Right lobe of liver (tissue), 6 donors: ENCODE measurements around the gene SUN1. TPM values are rescaled to one million over a fixed set of nuclear protein-coding genes. Genes with fewer than 3 reads are reported as not detected.

Experiments
- ATAC-seq, 4 donors: fragments of 200-7000 bp; cut with Tn5 transposase; one replicate each; pipeline ENCODE4 v1.9.1; 2020; ENCODE audit warnings: mild to moderate bottlenecking in 4 of 4, moderate library complexity in 4 of 4
- DNase-seq, 3 donors: peaks; one replicate each; pipeline ENCODE4 v3.0.0-alpha.2; 2020
- H3K27ac ChIP-seq, 3 donors: fragments of 200-600 bp; one replicate each; pipeline ENCODE4 v1.8.0; 2022
- H3K27me3 ChIP-seq, 2 donors: fragments of 200-600 bp; one replicate each; pipeline ENCODE4 v1.8.0; 2022
- H3K36me3 ChIP-seq, 4 donors: fragments of 200-600 bp; sonication (generic) in 1 of 4; one replicate each; pipeline versions ENCODE4 v1.5.1 to v1.8.0; 2017 to 2022; ENCODE audit warnings: control low read depth in 1 of 4
- H3K4me1 ChIP-seq, 4 donors: fragments of 200-600 bp; sonication (generic) in 1 of 4; one replicate each; pipeline versions ENCODE4 v1.5.1 to v1.8.0; 2017 to 2022; ENCODE audit warnings: control low read depth in 1 of 4
- H3K4me3 ChIP-seq, 3 donors: fragments of 200-600 bp; one replicate each; pipeline ENCODE4 v1.8.0; 2022
- H3K9me3 ChIP-seq, 4 donors: fragments of 200-600 bp; sonication (generic) in 1 of 4; one replicate each; pipeline versions ENCODE4 v1.5.1 to v1.8.0; 2017 to 2022; ENCODE audit warnings: control low read depth in 1 of 4
- CTCF ChIP-seq, 4 donors: fragments of 200-600 bp in 3 of 4; fragments of 450-650 bp in 1 of 4; IDR thresholded peaks; one replicate each; pipeline versions ENCODE4 v1.5.1 to v1.8.0; 2016 to 2022; ENCODE audit warnings: antibody characterized with exemption in 4 of 4, mild to moderate bottlenecking in 2 of 4
- POLR2A ChIP-seq: fragments of 450-650 bp; IDR thresholded peaks from one replicate; pipeline ENCODE4 v1.6.1; 2017; ENCODE audit warnings: antibody characterized with exemption, mild to moderate bottlenecking
- WGBS: methylation state at CpG from one replicate; pipeline ENCODE4 v1.1.6; 2018; ENCODE audit warnings: low coverage, low lambda C conversion rate; ENCODE audit not compliant: insufficient coverage; ENCODE audit errors: missing lambda C conversion rate; 5-methylcytosine and 5-hydroxymethylcytosine counted together
- intact Hi-C, 2 donors: fragments of 100-400 bp; cut with DNase I; formaldehyde crosslinking; loops; one replicate each; pipeline versions ENCODE4 v1.11.2 to v1.14.1; 2022
- total RNA-seq, 6 experiments: library from RNA; depleted of rRNA in 2 of 6; stranded (reverse); fragments of >200 nt in 2 of 6; fragmentation: NEBNext Ultra II Directional in 3 of 6; extraction: Animal tissue kit (Norgen Biotek cat#: 25700) in 3 of 6; gene quantifications; one replicate each; pipeline versions ENCODE4 v1.1.0 to v1.2.4, GENCODE V29; 2016 to 2023
- donor health status: DM: no; HTN: yes; CAD: no.
- donor health status: DM: no; HTN: no; CAD: no.
- donor health status: DM: no; HTN: no; CAD: no.
- donor health status: DM: no; HTN: yes; CAD: no.
- donor health status: DM: no; HTN: yes; CAD: no.

SUN1 gene
- total RNA-seq, 6 experiments from 2014 or later = 33.4 to 54.0 (median 48.7) TPM

GRCh38 chr7:911791-912480, 79.7 kb downstream of the SUN1 start:
- no CpG with 5 or more reads among the region's 41 CpGs for WGBS
- no peaks in the 10 kb centered on the region for H3K27me3 ChIP-seq
- no peak for DNase-seq

DNA sequence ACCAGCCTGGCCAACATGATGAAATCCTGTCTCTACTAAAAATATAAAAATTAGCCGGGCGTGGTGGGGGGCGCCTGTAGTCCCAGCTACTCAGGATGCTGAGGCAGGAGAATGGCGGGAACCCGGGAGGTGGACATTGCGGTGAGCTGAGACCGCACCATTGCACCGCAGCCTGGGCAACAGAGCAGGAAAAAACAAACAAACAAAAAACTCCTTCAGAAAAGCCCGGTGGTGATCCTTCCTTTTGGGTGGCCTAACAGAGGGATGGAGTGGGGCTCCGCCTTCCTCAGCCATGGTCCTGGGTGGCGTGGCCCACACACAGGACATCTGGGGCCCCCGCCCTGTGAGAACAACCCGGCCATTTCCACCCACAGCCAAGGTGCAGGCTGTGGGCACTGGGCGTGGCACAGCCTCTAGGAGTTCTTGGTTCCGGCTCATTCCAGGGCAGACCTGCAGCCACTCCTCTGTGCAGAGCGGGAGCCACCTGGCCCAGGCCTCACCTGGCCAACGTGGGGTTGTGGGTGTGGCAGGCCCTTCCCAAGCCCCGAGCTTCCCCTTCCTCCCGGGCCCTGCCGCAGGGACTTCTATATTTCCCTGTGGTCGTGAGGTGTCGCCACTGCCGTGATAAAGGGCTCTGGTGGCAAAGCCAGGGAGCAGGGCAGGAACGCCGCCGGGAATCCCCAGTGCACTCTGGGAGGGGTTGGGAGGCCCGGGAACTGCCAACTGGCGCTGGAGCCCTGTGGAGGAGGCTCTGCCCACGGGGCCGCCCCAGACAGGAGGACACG, 81.7 kb downstream of the SUN1 start:
- DNase-seq = no peak
- Histone ChIP-seq H3K27ac (no peak overlapping the region), H3K4me1 (no peaks in the 10 kb centered on the region), H3K9me3 (no peaks in the 10 kb centered on the region), H3K27me3 (no peaks in the 10 kb centered on the region), H3K36me3 (no peaks in the 10 kb centered on the region), H3K4me3 (no peak overlapping the region)
- peak in 1 of 4 donors; percentile 10 for ATAC-seq
- no peak for TF ChIP-seq CTCF (IDR thresholded peaks at IDR 0.05)
- TF ChIP-seq POLR2A = no peak
- WGBS = 68% methylated on average over 9 of the region's 31 CpGs
- intact Hi-C loops = no loop called here

More at GRCh38 chr7:911791-912480, 79.7 kb downstream of the SUN1 start:
- TF ChIP-seq CTCF (IDR thresholded peaks at IDR 0.05) (no peak), POLR2A (no peak)
- no peaks in the 10 kb centered on the region for H3K4me1 ChIP-seq
- no peak overlapping the region for H3K4me3 ChIP-seq
- intact Hi-C loops = no loop called here
- ATAC-seq = no peak
- no peak overlapping the region for H3K27ac ChIP-seq
- H3K9me3 ChIP-seq = no peaks in the 10 kb centered on the region
- H3K36me3 ChIP-seq = no peaks in the 10 kb centered on the region

GRCh38 chr7:914521-915194, 82.4 kb downstream of the SUN1 start:
- no CpG with 5 or more reads among the region's 16 CpGs for WGBS
- intact Hi-C loops = no loop called here
- H3K36me3 ChIP-seq = no peaks in the 10 kb centered on the region
- no peak overlapping the region for H3K4me3 ChIP-seq
- no peak for TF ChIP-seq CTCF (IDR thresholded peaks at IDR 0.05)
- no peak for TF ChIP-seq POLR2A
- H3K9me3 ChIP-seq = no peaks in the 10 kb centered on the region
- H3K4me1 ChIP-seq = no peaks in the 10 kb centered on the region
- H3K27ac ChIP-seq = no peak overlapping the region
- DNase-seq (no peak), ATAC-seq (no peak)
- H3K27me3 ChIP-seq = no peaks in the 10 kb centered on the region

DNA sequence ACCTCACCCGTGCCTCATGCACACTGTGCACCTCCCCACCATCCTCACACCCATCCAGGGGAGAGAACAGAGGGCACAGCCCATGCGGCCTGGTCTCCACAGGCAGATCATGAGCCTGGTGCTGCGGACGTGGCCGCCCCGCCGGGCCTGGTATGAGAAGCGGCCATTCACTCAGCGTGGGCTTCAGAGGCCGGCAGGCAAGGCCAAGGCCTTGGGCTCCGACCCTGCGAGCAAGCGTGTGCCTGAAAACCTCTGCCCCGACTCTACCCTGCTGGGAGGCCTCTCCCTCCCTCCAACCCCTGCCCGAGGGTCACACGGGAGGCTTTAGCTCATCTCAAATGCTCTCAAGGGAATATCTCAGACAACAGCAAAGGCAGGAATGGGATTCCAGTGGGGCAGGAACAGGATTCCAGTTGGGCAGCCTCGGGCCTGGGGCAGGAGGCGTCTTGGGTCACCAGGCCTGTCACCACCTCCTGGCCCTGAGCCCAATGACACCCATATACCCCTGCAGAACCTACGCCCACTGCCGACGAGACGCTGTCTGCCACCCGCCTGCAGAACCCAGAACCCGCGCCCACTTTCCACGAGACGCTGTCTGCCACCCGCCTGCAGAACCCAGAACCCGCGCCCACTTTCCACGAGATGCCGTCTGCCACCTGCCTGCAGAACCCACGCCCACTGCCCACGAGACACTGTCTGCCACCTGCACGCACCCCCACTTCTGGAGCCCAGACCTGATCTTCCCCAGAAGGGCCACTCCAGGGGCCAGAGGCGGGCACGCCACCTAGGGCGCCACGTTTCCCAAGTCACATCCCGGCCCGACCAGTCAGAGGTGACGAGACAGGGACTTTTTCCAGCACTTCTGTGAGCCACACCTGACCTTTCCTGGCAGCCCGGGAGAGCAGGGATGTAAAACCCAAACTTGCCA, 83.3 kb downstream of the SUN1 start:
- DNase-seq (peak in 1 of 3 donors; percentile 13), ATAC-seq (no peak)
- WGBS = 83% methylated on average over 1 of the region's 43 CpGs
- Histone ChIP-seq H3K36me3 (no peaks in the 10 kb centered on the region), H3K9me3 (no peaks in the 10 kb centered on the region), H3K4me3 (no peak overlapping the region), H3K4me1 (no peaks in the 10 kb centered on the region), H3K27ac (no peak overlapping the region), H3K27me3 (no peaks in the 10 kb centered on the region)
- intact Hi-C loops = no loop called here
- TF ChIP-seq CTCF (IDR thresholded peaks at IDR 0.05) (no peak), POLR2A (no peak)
